AG10803 (cell line): ENCODE data around the gene HAPLN2.

Experiments used
- DNase-seq: peaks from one replicate; pipeline ENCODE4 v3.0.0; 2010; ENCODE audit warnings: low read depth
- H3K4me3 ChIP-seq: 2 replicates; pipeline ENCODE4 v1.5.1; 2011; ENCODE audit warnings: mild to moderate bottlenecking, low read length, control low read depth
- CTCF ChIP-seq: conservative IDR thresholded peaks from 2 replicates; pipeline ENCODE4 v1.5.1; 2011; ENCODE audit warnings: mild to moderate bottlenecking, low read length, control low read depth, inconsistent platforms

HAPLN2 gene

GRCh38 chr1:156642265-156643048, 23.2 kb downstream of the HAPLN2 start:
- no peak for DNase-seq
- no peak for TF ChIP-seq CTCF
- H3K4me3 ChIP-seq = no peak overlapping the region

GRCh38 chr1:156643049-156643777, 24.0 kb downstream of the HAPLN2 start:
- no peak for DNase-seq
- H3K4me3 ChIP-seq = no peak overlapping the region
- no peak for TF ChIP-seq CTCF

GRCh38 chr1:156643778-156644092, 24.5 kb downstream of the HAPLN2 start:
- no peak for DNase-seq
- TF ChIP-seq CTCF = no peak
- H3K4me3 ChIP-seq = no peak overlapping the region

GRCh38 chr1:156644146-156644545, 24.9 kb downstream of the HAPLN2 start:
- no peak for TF ChIP-seq CTCF
- no peak overlapping the region for H3K4me3 ChIP-seq
- no peak for DNase-seq

GRCh38 chr1:156644640-156645039, 25.4 kb downstream of the HAPLN2 start:
- no peak overlapping the region for H3K4me3 ChIP-seq
- no peak for DNase-seq
- TF ChIP-seq CTCF = no peak

DNA sequence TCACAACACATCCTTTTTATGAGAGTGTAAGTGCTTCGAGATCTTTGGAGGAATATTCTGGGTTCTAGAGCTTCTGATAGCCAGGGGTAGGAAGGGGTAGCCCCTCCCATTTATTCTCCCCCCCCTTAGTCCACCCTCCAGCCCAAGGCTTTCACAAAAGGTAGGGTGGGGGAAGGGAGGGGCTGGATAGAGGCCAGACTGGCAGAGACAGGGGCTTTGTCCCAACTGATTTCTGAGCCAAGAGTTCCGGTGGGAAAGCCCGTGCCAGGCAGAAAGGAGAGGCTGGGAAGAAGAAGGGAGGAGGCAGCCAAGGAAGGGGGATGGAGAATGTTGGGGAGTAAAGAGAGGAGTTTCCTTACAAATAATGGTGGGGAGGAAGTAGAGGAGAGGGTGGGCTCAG, 25.8 kb downstream of the HAPLN2 start:
- DNase-seq = no peak
- TF ChIP-seq CTCF = no peak
- no peak overlapping the region for H3K4me3 ChIP-seq

DNA sequence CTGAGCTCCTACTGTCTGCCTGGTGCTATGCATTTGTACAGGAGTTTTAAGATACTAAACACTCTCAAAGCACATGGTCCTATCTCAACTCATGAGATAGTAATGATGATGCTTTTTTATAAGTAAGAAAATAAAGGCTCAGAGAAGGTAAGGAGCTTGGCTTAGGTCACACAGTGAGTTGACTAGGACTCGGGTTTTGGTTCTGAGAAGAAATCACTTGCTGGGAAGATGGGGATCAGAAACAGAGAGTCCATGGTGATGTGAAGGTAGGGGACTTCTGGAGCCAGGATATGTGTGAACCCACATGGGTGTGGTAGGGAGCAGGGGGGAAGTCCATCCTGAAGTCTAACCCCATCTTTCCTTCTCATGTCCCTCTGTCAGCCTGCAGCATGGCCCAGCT, 26.5 kb downstream of the HAPLN2 start:
- H3K4me3 ChIP-seq = no peak overlapping the region
- TF ChIP-seq CTCF = no peak
- no peak for DNase-seq
